Fibroblast of lung (primary cell): ENCODE measurements around the gene ORC3. TPM values are rescaled to one million over a fixed set of nuclear protein-coding genes. Genes with fewer than 3 reads are reported as not detected.

Source experiments
- DNase-seq, 2 donors: peaks; one replicate each; pipeline versions ENCODE4 v3.0.0 to v3.0.0-alpha.2; 2010; ENCODE audit warnings: low read depth in 2 of 2
- H2AFZ ChIP-seq: 2 replicates; pipeline ENCODE4 v1.5.1; 2012; ENCODE audit warnings: low read length, control low read depth, inconsistent platforms
- H3K27ac ChIP-seq: 2 replicates; pipeline ENCODE4 v1.5.1; 2011; ENCODE audit warnings: low read length, control low read depth; ENCODE audit not compliant: insufficient read depth
- H3K27me3 ChIP-seq: 2 replicates; pipeline ENCODE4 v1.5.1; 2011; ENCODE audit warnings: mild to moderate bottlenecking, low read length; ENCODE audit not compliant: control insufficient read depth, insufficient read depth
- H3K36me3 ChIP-seq: 2 replicates; pipeline ENCODE4 v1.5.1; 2011; ENCODE audit warnings: low read length; ENCODE audit not compliant: control insufficient read depth, insufficient read depth
- H3K4me1 ChIP-seq: 2 replicates; pipeline ENCODE4 v1.5.1; 2011; ENCODE audit warnings: low read length; ENCODE audit not compliant: control insufficient read depth, insufficient read depth; ENCODE audit errors: extremely low read depth
- H3K4me2 ChIP-seq: 2 replicates; pipeline ENCODE4 v1.5.1; 2011; ENCODE audit warnings: low read length, control low read depth; ENCODE audit not compliant: insufficient read depth; ENCODE audit errors: extremely low read depth
- H3K4me3 ChIP-seq, 4 experiments: fragments of 200-600 bp in 1 of 4; sonication (generic) in 1 of 4; replicated peaks in 1 of 4; 2 replicates each; pipeline ENCODE4 v1.5.1; 2011 to 2016; ENCODE audit warnings: low read length in 4 of 4, low read depth in 3 of 4, mild to moderate bottlenecking in 3 of 4, control low read depth in 2 of 4, inconsistent platforms in 1 of 4, mixed read lengths in 1 of 4; ENCODE audit not compliant: insufficient read depth in 1 of 4; ENCODE audit errors: control extremely low read depth in 1 of 4
- H3K79me2 ChIP-seq: 2 replicates; pipeline ENCODE4 v1.5.1; 2012; ENCODE audit warnings: mild to moderate bottlenecking, low read length, inconsistent platforms; ENCODE audit not compliant: control insufficient read depth, insufficient read depth
- H3K9ac ChIP-seq: 2 replicates; pipeline ENCODE4 v1.5.1; 2011; ENCODE audit warnings: mild to moderate bottlenecking, low read length, control low read depth; ENCODE audit not compliant: insufficient read depth
- H3K9me3 ChIP-seq: 2 replicates; pipeline ENCODE4 v1.5.1; 2012; ENCODE audit warnings: low read depth, low read length; ENCODE audit not compliant: control insufficient read depth, insufficient read depth
- H4K20me1 ChIP-seq: 2 replicates; pipeline ENCODE4 v1.5.1; 2011; ENCODE audit warnings: low read length; ENCODE audit not compliant: control insufficient read depth, insufficient read depth; ENCODE audit errors: extremely low read depth
- CTCF ChIP-seq, 2 donors: IDR thresholded peaks in 1 of 2; conservative IDR thresholded peaks in 1 of 2; 1 replicate in 1 of 2; 2 replicates in 1 of 2; pipeline ENCODE4 v1.5.1; 2011 to 2012; ENCODE audit warnings: low read length in 2 of 2, control low read depth in 1 of 2, inconsistent platforms in 1 of 2, low read depth in 1 of 2, mild to moderate bottlenecking in 1 of 2
- EZH2 ChIP-seq: IDR thresholded peaks from 2 replicates; pipeline ENCODE4 v1.5.1; 2012; ENCODE audit warnings: low read length, control low read depth, mild to moderate bottlenecking; ENCODE audit errors: missing control alignments
- polyA plus RNA-seq, 2 donors: library from polyadenylated mRNA; depleted of rRNA in 1 of 2; stranded (reverse) in 1 of 2; unstranded in 1 of 2; fragments of >200 nt; gene quantifications; 2 replicates each; pipeline ENCODE4 v1.2.1, GENCODE V29; 2011 to 2012; ENCODE audit warnings: missing spikeins in 1 of 2
- total RNA-seq: library from RNA; depleted of rRNA; stranded (reverse); fragments of >200 nt; gene quantifications from 2 replicates; pipeline ENCODE4 v1.2.1, GENCODE V29; 2014

ORC3 gene
- total and polyA plus RNA-seq, 2 donors (not counting 1 experiment from before 2014, with no cell fraction given) = 23.8 to 37.9 TPM

GRCh38 chr6:87551799-87552198, 38.1 kb upstream of the ORC3 start:
- no peaks in the 10 kb centered on the region for H4K20me1 ChIP-seq
- H3K27me3 ChIP-seq = no peaks in the 10 kb centered on the region
- no peaks in the 10 kb centered on the region for H3K79me2 ChIP-seq
- H3K4me3 ChIP-seq = no peak overlapping the region
- no peak overlapping the region for H3K27ac ChIP-seq
- no peaks in the 10 kb centered on the region for H3K4me1 ChIP-seq
- no peaks in the 10 kb centered on the region for H3K36me3 ChIP-seq
- H3K4me2 ChIP-seq = no peak overlapping the region
- no peak overlapping the region for H3K9ac ChIP-seq
- no peak for DNase-seq
- H3K9me3 ChIP-seq = no peaks in the 10 kb centered on the region
- TF ChIP-seq EZH2 (no peak), CTCF (conservative IDR thresholded peaks at IDR 0.05 in 1 of 2, IDR thresholded peaks at IDR 0.05 in 1 of 2; ENCODE audit: low read depth in 1 of 2, low read length in 2 of 2) (no peak)
- H2AFZ ChIP-seq = no peak overlapping the region

- H3K4me3 ChIP-seq = no peak overlapping the region
- no peaks in the 10 kb centered on the region for H3K36me3 ChIP-seq
- no peaks in the 10 kb centered on the region for H3K79me2 ChIP-seq
- DNase-seq = peak in 1 of 2 donors; percentile 52
- H3K4me2 ChIP-seq = no peak overlapping the region
- TF ChIP-seq EZH2 = no peak
- TF ChIP-seq CTCF (conservative IDR thresholded peaks at IDR 0.05 in 1 of 2, IDR thresholded peaks at IDR 0.05 in 1 of 2; ENCODE audit: low read depth in 1 of 2, low read length in 2 of 2) = no peak
- no peak overlapping the region for H3K27ac ChIP-seq
- no peak overlapping the region for H2AFZ ChIP-seq
- H3K9me3 ChIP-seq = no peaks in the 10 kb centered on the region
- no peaks in the 10 kb centered on the region for H3K4me1 ChIP-seq
- no peaks in the 10 kb centered on the region for H4K20me1 ChIP-seq
- H3K27me3 ChIP-seq = no peaks in the 10 kb centered on the region
- H3K9ac ChIP-seq = no peak overlapping the region
Observed at GRCh38 chr6:87553159-87553765, 36.7 kb upstream of the ORC3 start.

- H4K20me1 ChIP-seq = no peaks in the 10 kb centered on the region
- TF ChIP-seq CTCF (conservative IDR thresholded peaks at IDR 0.05 in 1 of 2, IDR thresholded peaks at IDR 0.05 in 1 of 2; ENCODE audit: low read depth in 1 of 2, low read length in 2 of 2) (no peak), EZH2 (no peak)
- no peaks in the 10 kb centered on the region for H3K79me2 ChIP-seq
- no peak overlapping the region for H3K4me2 ChIP-seq
- no peak overlapping the region for H3K9ac ChIP-seq
- H3K27me3 ChIP-seq = no peaks in the 10 kb centered on the region
- H3K4me3 ChIP-seq = no peak overlapping the region
- no peaks in the 10 kb centered on the region for H3K36me3 ChIP-seq
- H2AFZ ChIP-seq = no peak overlapping the region
- no peaks in the 10 kb centered on the region for H3K4me1 ChIP-seq
- H3K9me3 ChIP-seq = no peaks in the 10 kb centered on the region
- no peak for DNase-seq
- no peak overlapping the region for H3K27ac ChIP-seq
Observed at GRCh38 chr6:87555506-87555905, 34.4 kb upstream of the ORC3 start.
